ENCODE measurements around the gene MVB12B.

GRCh38 chr9:126404459-126404858 lies 77.8 kb downstream of the MVB12B start:
- TF ChIP-seq CTCF (IDR thresholded peaks at IDR 0.05 in 2 of 3, conservative IDR thresholded peaks at IDR 0.05 in 1 of 3; ENCODE audit: borderline replicate concordance in 1 of 3, insufficient read depth in 1 of 3, low read depth in 2 of 3, low read length in 2 of 3), result no peak
- TF ChIP-seq, protein P1, sequence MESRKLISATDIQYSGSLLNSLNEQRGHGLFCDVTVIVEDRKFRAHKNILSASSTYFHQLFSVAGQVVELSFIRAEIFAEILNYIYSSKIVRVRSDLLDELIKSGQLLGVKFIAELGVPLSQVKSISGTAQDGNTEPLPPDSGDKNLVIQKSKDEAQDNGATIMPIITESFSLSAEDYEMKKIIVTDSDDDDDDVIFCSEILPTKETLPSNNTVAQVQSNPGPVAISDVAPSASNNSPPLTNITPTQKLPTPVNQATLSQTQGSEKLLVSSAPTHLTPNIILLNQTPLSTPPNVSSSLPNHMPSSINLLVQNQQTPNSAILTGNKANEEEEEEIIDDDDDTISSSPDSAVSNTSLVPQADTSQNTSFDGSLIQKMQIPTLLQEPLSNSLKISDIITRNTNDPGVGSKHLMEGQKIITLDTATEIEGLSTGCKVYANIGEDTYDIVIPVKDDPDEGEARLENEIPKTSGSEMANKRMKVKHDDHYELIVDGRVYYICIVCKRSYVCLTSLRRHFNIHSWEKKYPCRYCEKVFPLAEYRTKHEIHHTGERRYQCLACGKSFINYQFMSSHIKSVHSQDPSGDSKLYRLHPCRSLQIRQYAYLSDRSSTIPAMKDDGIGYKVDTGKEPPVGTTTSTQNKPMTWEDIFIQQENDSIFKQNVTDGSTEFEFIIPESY (IDR thresholded peaks at IDR 0.05; ENCODE audit: extremely low read depth, insufficient replicate concordance, low read length), result no peak
- TF ChIP-seq EZH2 (IDR thresholded peaks at IDR 0.05), result no peak
- TF ChIP-seq POLR2AphosphoS5 (IDR thresholded peaks at IDR 0.05; ENCODE audit: low read depth, low read length), result no peak
- TF ChIP-seq FOSL1 (IDR thresholded peaks at IDR 0.05; ENCODE audit: low read depth), result no peak

Measured in HCT116 (cell line).